Stimulated activated memory B cell treated with anti-CD40 and anti-IgM and Interleukin-4, amounts not matched to agents 10 μg/mL and 1 μg/mL and 100 μg/mL, for 72 hours (primary cell): Measurements from ENCODE around the gene NUDT4B.
"Not testable (repeated sequence)": the region's sequence is repeated elsewhere in the genome, so short reads cannot be mapped to it uniquely, and the experiment has no call there.

Source experiments
- ATAC-seq: fragments of 150-1000 bp; cut with Tn5 transposase; 2 replicates; pipeline ENCODE4 v1.10.0; 2021
- H3K27ac Mint-ChIP-seq: one replicate; pipeline ENCODE4 v1.8.0; 2022; ENCODE audit warnings: mild to moderate bottlenecking, mixed read lengths
- H3K27me3 Mint-ChIP-seq: one replicate; pipeline ENCODE4 v1.8.0; 2022; ENCODE audit warnings: mixed read lengths
- H3K36me3 Mint-ChIP-seq: one replicate; pipeline ENCODE4 v1.8.0; 2022; ENCODE audit warnings: mixed read lengths
- H3K4me1 Mint-ChIP-seq: one replicate; pipeline ENCODE4 v1.8.0; 2022; ENCODE audit warnings: mixed read lengths
- H3K4me3 Mint-ChIP-seq: one replicate; pipeline ENCODE4 v1.8.0; 2022; ENCODE audit warnings: mild to moderate bottlenecking, moderate library complexity, mixed read lengths
- H3K9me3 Mint-ChIP-seq: one replicate; pipeline ENCODE4 v1.8.0; 2022; ENCODE audit warnings: mixed read lengths

NUDT4B gene

DNA sequence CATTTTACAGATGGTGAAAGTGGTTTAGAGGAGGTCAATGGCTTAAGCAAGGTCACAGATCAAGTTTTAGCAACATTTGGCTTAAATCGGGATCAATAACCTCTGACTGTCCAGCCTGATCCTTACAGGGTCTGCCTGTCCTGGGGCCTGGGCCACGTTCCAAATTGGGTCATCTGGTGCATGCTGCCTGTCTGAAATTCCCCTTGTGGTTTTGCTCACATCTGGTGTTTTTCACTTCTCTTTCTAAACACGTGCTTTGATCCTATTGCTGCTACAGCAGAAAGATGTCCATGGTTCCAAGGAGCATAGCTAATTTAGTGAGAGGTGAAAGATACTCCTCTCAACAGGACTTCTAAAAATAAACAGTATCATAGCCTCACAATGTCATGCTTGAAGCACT is 19.4 kb upstream of the NUDT4B start:
- not testable (repeated sequence) for H3K36me3 Mint-ChIP-seq, H3K4me1 Mint-ChIP-seq, H3K9me3 Mint-ChIP-seq, H3K4me3 Mint-ChIP-seq, H3K27ac Mint-ChIP-seq, H3K27me3 Mint-ChIP-seq
- ATAC-seq = peak; percentile 94

DNA sequence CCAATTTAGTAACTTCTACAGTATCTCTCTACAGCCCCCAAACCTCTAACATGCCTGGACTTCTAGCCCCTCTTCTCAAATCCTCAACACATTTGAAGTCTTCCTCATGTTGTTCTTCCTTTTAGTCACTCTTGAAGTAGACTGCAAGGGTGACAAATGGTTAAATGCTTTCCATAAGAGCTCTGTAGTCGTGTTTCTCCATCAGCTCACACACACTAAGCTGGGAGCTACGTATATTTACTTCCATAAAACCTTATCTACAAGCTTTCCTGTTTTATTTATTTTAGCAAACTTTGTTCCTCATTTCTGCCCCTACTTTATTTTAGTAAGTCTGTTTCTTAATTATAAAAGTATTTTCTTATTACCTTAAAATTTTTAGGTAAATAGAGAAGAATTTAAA is 19.0 kb upstream of the NUDT4B start:
- H3K4me3 Mint-ChIP-seq, H3K9me3 Mint-ChIP-seq: not testable (repeated sequence)

DNA sequence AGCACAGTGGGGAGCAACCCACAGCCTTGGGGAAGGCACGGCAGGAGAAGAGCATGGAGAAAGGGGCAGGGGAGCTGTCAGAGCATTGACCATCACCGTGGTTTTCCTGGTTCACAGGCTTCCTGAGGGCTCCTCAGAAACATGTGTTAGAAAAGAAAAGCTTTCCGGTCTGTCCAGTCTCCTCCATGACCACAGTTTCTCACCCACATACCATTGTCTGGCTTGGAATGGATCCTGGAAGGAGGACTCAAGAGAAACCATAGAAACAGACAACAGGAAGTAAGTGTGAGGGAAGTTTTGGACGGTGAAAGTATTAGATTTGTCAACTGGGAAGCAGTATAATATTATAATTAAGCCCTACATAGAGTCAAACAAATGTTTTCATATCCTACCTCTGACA is 16.3 kb upstream of the NUDT4B start:
- H3K4me1 Mint-ChIP-seq, H3K27me3 Mint-ChIP-seq, H3K9me3 Mint-ChIP-seq, ATAC-seq, H3K4me3 Mint-ChIP-seq, H3K36me3 Mint-ChIP-seq, H3K27ac Mint-ChIP-seq: not testable (repeated sequence)

More for the DNA sequence above, 19.0 kb upstream of the NUDT4B start:
- peak; percentile 42 for ATAC-seq
- not testable (repeated sequence) for H3K27me3 Mint-ChIP-seq, H3K27ac Mint-ChIP-seq, H3K36me3 Mint-ChIP-seq, H3K4me1 Mint-ChIP-seq

GRCh38 chr1:148733585-148734310 is 14.8 kb upstream of the NUDT4B start:
- not testable (repeated sequence) for H3K36me3 Mint-ChIP-seq, H3K9me3 Mint-ChIP-seq, H3K4me1 Mint-ChIP-seq, H3K4me3 Mint-ChIP-seq, H3K27me3 Mint-ChIP-seq, H3K27ac Mint-ChIP-seq
- ATAC-seq = peak; percentile 82

DNA sequence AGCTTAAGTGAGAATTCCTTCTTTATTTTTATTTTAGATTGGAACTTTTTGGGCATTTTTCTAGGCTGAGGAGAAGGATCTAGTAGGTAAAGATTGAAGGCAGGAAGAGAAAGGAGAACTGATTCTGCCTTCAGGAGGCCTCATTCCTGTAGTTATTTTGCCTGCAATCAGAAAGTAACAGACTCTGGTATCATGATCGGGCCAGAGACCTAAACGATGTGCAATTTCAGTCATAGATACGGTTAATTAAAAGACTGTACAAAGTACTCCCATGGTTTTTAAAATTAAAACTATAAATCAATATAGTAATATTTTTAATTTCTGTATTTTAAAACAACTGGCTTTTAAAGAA is 14.3 kb upstream of the NUDT4B start:
- not testable (repeated sequence) for H3K27ac Mint-ChIP-seq, H3K9me3 Mint-ChIP-seq, H3K36me3 Mint-ChIP-seq, H3K4me3 Mint-ChIP-seq, H3K27me3 Mint-ChIP-seq, H3K4me1 Mint-ChIP-seq
- ATAC-seq = peak; percentile 51

GRCh38 chr1:148735538-148735937 is 13.0 kb upstream of the NUDT4B start:
- not testable (repeated sequence) for H3K27me3 Mint-ChIP-seq, H3K4me1 Mint-ChIP-seq
- peak; percentile 82 for ATAC-seq

DNA sequence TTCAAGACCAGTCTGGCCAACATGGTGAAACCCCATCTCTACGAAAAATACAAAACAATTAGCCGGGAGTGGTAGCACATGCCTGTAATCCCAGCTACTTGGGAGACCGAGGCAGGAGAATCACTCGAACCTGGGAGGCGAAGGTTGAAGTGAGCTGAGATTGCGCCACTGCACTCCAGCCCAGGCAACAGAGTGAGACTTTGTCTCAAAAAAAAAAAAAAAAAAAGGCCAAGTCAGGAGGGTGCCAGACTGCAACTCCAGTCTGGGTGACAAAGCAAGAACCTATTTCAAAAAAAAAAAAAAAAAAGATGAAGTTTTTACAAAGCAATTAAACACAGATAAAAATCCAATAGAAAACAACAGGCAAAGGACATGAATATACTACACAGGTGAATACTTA is 9.9 kb upstream of the NUDT4B start:
- not testable (repeated sequence) for ATAC-seq, H3K36me3 Mint-ChIP-seq, H3K27me3 Mint-ChIP-seq, H3K27ac Mint-ChIP-seq, H3K4me3 Mint-ChIP-seq, H3K4me1 Mint-ChIP-seq, H3K9me3 Mint-ChIP-seq

More at GRCh38 chr1:148735538-148735937, 13.0 kb upstream of the NUDT4B start:
- H3K4me3 Mint-ChIP-seq, H3K9me3 Mint-ChIP-seq, H3K27ac Mint-ChIP-seq, H3K36me3 Mint-ChIP-seq: not testable (repeated sequence)

DNA sequence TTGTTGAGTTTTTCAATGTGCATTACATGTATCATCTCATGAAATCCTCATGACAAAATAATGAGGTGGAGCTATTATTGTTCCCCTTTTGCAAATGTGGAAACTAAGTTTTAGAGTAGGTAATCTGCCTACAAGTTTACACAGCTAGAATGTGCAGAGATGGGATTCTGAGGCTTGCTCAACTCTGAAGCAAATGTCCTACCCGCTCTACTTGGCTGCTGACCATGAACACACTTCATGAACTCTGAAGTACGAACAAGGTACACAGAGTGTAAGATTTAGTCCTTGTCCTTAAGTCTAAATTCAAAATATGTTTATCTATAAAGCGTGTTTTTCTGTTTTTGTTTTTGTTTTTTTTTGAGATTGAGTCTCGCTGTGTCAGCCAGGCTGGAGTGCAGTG is 5.4 kb upstream of the NUDT4B start:
- not testable (repeated sequence) for H3K4me3 Mint-ChIP-seq, H3K27ac Mint-ChIP-seq, H3K4me1 Mint-ChIP-seq, H3K9me3 Mint-ChIP-seq, ATAC-seq, H3K36me3 Mint-ChIP-seq, H3K27me3 Mint-ChIP-seq

- not testable (repeated sequence) for H3K27me3 Mint-ChIP-seq, H3K9me3 Mint-ChIP-seq, H3K27ac Mint-ChIP-seq, H3K4me3 Mint-ChIP-seq, H3K4me1 Mint-ChIP-seq, H3K36me3 Mint-ChIP-seq
- ATAC-seq = peak; percentile 63
These were observed 4.6 kb upstream of the NUDT4B start for GRCh38 chr1:148743726-148744720.

DNA sequence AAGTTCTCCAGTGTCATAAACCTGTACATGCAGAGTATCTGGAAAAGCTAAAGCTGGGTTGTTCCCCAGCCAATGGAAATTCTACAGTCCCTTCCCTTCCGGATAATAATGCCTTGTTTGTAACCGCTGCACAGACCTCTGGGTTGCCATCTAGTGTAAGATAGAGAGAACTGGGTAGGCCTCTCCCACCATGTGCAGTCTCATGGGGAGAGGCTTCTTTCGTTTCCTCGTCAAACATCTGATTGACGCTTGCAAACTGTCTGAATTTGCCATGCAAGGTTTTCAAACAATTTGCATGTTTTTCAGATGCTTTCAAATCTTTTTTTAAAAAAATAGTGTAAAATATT is 734 bp downstream of the NUDT4B start:
- not testable (repeated sequence) for H3K4me3 Mint-ChIP-seq, H3K36me3 Mint-ChIP-seq, H3K27me3 Mint-ChIP-seq, H3K4me1 Mint-ChIP-seq, H3K9me3 Mint-ChIP-seq, H3K27ac Mint-ChIP-seq
- peak; percentile 96 for ATAC-seq

GRCh38 chr1:148756231-148756630 is 7.7 kb downstream of the NUDT4B start:
- not testable (repeated sequence) for H3K9me3 Mint-ChIP-seq, H3K27ac Mint-ChIP-seq, ATAC-seq, H3K36me3 Mint-ChIP-seq, H3K27me3 Mint-ChIP-seq, H3K4me1 Mint-ChIP-seq, H3K4me3 Mint-ChIP-seq

- H3K4me3 Mint-ChIP-seq, H3K9me3 Mint-ChIP-seq, H3K4me1 Mint-ChIP-seq, H3K27ac Mint-ChIP-seq, H3K36me3 Mint-ChIP-seq, H3K27me3 Mint-ChIP-seq, ATAC-seq: not testable (repeated sequence)
These were observed 8.9 kb downstream of the NUDT4B start for GRCh38 chr1:148757446-148757845.

GRCh38 chr1:148758412-148758811 is 9.8 kb downstream of the NUDT4B start:
- not testable (repeated sequence) for H3K27me3 Mint-ChIP-seq, H3K4me1 Mint-ChIP-seq, H3K9me3 Mint-ChIP-seq, H3K36me3 Mint-ChIP-seq, H3K4me3 Mint-ChIP-seq, H3K27ac Mint-ChIP-seq
- ATAC-seq = peak; percentile 100

GRCh38 chr1:148758925-148759324 is 10.4 kb downstream of the NUDT4B start:
- H3K9me3 Mint-ChIP-seq, H3K4me3 Mint-ChIP-seq, H3K27ac Mint-ChIP-seq, ATAC-seq, H3K27me3 Mint-ChIP-seq, H3K36me3 Mint-ChIP-seq, H3K4me1 Mint-ChIP-seq: not testable (repeated sequence)

GRCh38 chr1:148759749-148760148 is 11.2 kb downstream of the NUDT4B start:
- ATAC-seq, H3K27ac Mint-ChIP-seq, H3K36me3 Mint-ChIP-seq, H3K4me3 Mint-ChIP-seq, H3K4me1 Mint-ChIP-seq, H3K9me3 Mint-ChIP-seq, H3K27me3 Mint-ChIP-seq: not testable (repeated sequence)

DNA sequence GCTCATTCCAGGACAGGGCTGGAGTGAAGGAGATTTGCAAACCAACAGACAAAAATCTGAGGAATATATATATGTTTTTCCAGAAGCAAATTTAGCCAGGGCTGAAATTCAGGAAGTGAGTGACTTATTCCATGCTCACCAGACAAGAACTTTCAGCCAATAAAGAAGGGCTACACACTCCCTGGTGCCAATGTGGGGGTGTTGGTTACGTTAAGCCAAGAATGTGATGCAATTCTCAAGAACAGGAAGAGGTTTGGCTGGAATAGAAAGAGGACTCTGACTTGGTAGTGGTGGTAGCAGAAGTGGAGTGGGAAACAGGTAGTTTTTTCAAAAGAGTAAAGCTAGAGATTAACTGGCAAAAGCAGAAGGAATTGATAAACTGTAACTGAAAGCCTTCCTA is 11.6 kb downstream of the NUDT4B start:
- not testable (repeated sequence) for H3K27ac Mint-ChIP-seq, H3K4me3 Mint-ChIP-seq, H3K27me3 Mint-ChIP-seq, H3K4me1 Mint-ChIP-seq, H3K9me3 Mint-ChIP-seq, H3K36me3 Mint-ChIP-seq, ATAC-seq
